ENCODE results near the gene PRDM15. TPM values are rescaled to one million over a fixed set of nuclear protein-coding genes. Genes with fewer than 3 reads are reported as not detected.

The PRDM15 gene
- total RNA-seq, 5 donors from 2014 or later (not counting 1 experiment from before 2014, with no cell fraction given): 17.8 to 22.0 (median 20.7) TPM

- Histone ChIP-seq H3K9me3 (no peaks in the 10 kb centered on the region), H3K4me1 (ENCODE audit: control insufficient read depth in 1 of 2, extremely low read depth in 1 of 2, insufficient read depth in 2 of 2, low read length in 2 of 2) (peaks cover 6 to 32% of the 10 kb centered on the region in 2 experiments), H3K27me3 (replicated peaks in 1 of 2; ENCODE audit: control insufficient read depth in 2 of 2, extremely low read depth in 1 of 2, insufficient read depth in 2 of 2, low read length in 1 of 2) (no peaks in the 10 kb centered on the region), H3K27ac (ENCODE audit: low read length) (no peak overlapping the region), H3K4me3 (ENCODE audit: control insufficient read depth in 1 of 2, extremely low read depth in 1 of 2, low read length in 1 of 2) (no peak overlapping the region), H3K36me3 (ENCODE audit: control insufficient read depth in 2 of 2, extremely low read depth in 1 of 2, insufficient read depth in 1 of 2, low read length in 1 of 2) (peaks cover 0 to 6% of the 10 kb centered on the region in 2 donors)
- CTCF ChIA-PET: interaction anchor here in 1 of 2 donors (1.3 kb wide), 1 partner anchor 50 kb away, joined by 3 read pairs; no protein-coding TSS in a partner anchor
- peak overlapping the region; percentile 82 to 87 (median 83) for H3K4me3 Mint-ChIP-seq
- 94% methylated on average over 6 of the region's 11 CpGs for WGBS (ENCODE audit: insufficient coverage)
- no peaks in the 10 kb centered on the region for H3K27me3 Mint-ChIP-seq
- H3K27ac Mint-ChIP-seq: peak overlapping the region in 1 of 2 donors; percentile 8
- POLR2A ChIA-PET: interaction anchor here in 1 of 2 donors (0.5 kb wide), 1 partner anchor 341 kb away, joined by 3 read pairs; no protein-coding TSS in a partner anchor
- no peaks in the 10 kb centered on the region for H3K9me3 Mint-ChIP-seq
- ATAC-seq (replicated peaks in 1 of 4) (no peak), DNase-seq (no peak)
- peaks cover 29 to 38% (median 30%) of the 10 kb centered on the region in 3 donors for H3K4me1 Mint-ChIP-seq
- peaks cover 7% of the 10 kb centered on the region for H3K36me3 Mint-ChIP-seq
These were observed 2.1 kb downstream of the PRDM15 start for GRCh38 chr21:41876928-41877652.

- H3K36me3 Mint-ChIP-seq: peaks cover 10% of the 10 kb centered on the region
- peak overlapping the region in 1 of 3 donors; percentile 83 for H3K4me3 Mint-ChIP-seq
- POLR2A ChIA-PET: no interaction called here
These were observed 2.7 kb downstream of the PRDM15 start for GRCh38 chr21:41876396-41876795.

GRCh38 chr21:41875086-41875485 lies 4.1 kb downstream of the PRDM15 start:
- Histone ChIP-seq H3K27me3 (replicated peaks in 1 of 2; ENCODE audit: control insufficient read depth in 2 of 2, extremely low read depth in 1 of 2, insufficient read depth in 2 of 2, low read length in 1 of 2) (no peaks in the 10 kb centered on the region), H3K4me3 (ENCODE audit: control insufficient read depth in 1 of 2, extremely low read depth in 1 of 2, low read length in 1 of 2) (no peak overlapping the region), H3K4me1 (ENCODE audit: control insufficient read depth in 1 of 2, extremely low read depth in 1 of 2, insufficient read depth in 2 of 2, low read length in 2 of 2) (peaks cover 6 to 29% of the 10 kb centered on the region in 2 experiments), H3K27ac (ENCODE audit: low read length) (no peak overlapping the region), H3K36me3 (ENCODE audit: control insufficient read depth in 2 of 2, extremely low read depth in 1 of 2, insufficient read depth in 1 of 2, low read length in 1 of 2) (peaks cover 0 to 6% of the 10 kb centered on the region in 2 donors), H3K9me3 (no peaks in the 10 kb centered on the region)
- WGBS (ENCODE audit: insufficient coverage): 96% methylated on average over 8 of the region's 8 CpGs
- H3K27me3 Mint-ChIP-seq: no peaks in the 10 kb centered on the region
- DNase-seq: no peak
- ChIA-PET POLR2A (interaction anchor here in 1 of 2 donors (0.7 kb wide), 1 partner anchor 10 kb away, joined by 3 read pairs; no protein-coding TSS in a partner anchor), CTCF (no interaction called here)
- H3K36me3 Mint-ChIP-seq: peaks cover 10% of the 10 kb centered on the region
- no peaks in the 10 kb centered on the region for H3K9me3 Mint-ChIP-seq
- no peak for ATAC-seq (replicated peaks in 1 of 4)
- no peak overlapping the region for H3K27ac Mint-ChIP-seq
- H3K4me3 Mint-ChIP-seq: no peak overlapping the region
- peaks cover 33 to 38% (median 36%) of the 10 kb centered on the region in 3 donors for H3K4me1 Mint-ChIP-seq

More at GRCh38 chr21:41876396-41876795, 2.7 kb downstream of the PRDM15 start:
- H3K4me1 Mint-ChIP-seq: peaks cover 33 to 38% (median 35%) of the 10 kb centered on the region in 3 donors
- peaks cover 6 to 32% of the 10 kb centered on the region in 2 experiments for H3K4me1 ChIP-seq (ENCODE audit: control insufficient read depth in 1 of 2, extremely low read depth in 1 of 2, insufficient read depth in 2 of 2, low read length in 2 of 2)
- H3K27ac ChIP-seq (ENCODE audit: low read length): no peak overlapping the region
- no peaks in the 10 kb centered on the region for H3K27me3 ChIP-seq (replicated peaks in 1 of 2; ENCODE audit: control insufficient read depth in 2 of 2, extremely low read depth in 1 of 2, insufficient read depth in 2 of 2, low read length in 1 of 2)
- WGBS (ENCODE audit: insufficient coverage): 93% methylated on average over 6 of the region's 8 CpGs
- DNase-seq (no peak), ATAC-seq (replicated peaks in 1 of 4) (no peak)
- no peaks in the 10 kb centered on the region for H3K9me3 ChIP-seq
- CTCF ChIA-PET: no interaction called here
- no peak overlapping the region for H3K4me3 ChIP-seq (ENCODE audit: control insufficient read depth in 1 of 2, extremely low read depth in 1 of 2, low read length in 1 of 2)
- no peaks in the 10 kb centered on the region for H3K27me3 Mint-ChIP-seq
- peaks cover 0 to 6% of the 10 kb centered on the region in 2 donors for H3K36me3 ChIP-seq (ENCODE audit: control insufficient read depth in 2 of 2, extremely low read depth in 1 of 2, insufficient read depth in 1 of 2, low read length in 1 of 2)
- H3K27ac Mint-ChIP-seq: no peak overlapping the region
- no peaks in the 10 kb centered on the region for H3K9me3 Mint-ChIP-seq

- Histone ChIP-seq H3K4me1 (ENCODE audit: control insufficient read depth in 1 of 2, extremely low read depth in 1 of 2, insufficient read depth in 2 of 2, low read length in 2 of 2) (peaks cover 6 to 25% of the 10 kb centered on the region in 2 experiments), H3K9me3 (no peaks in the 10 kb centered on the region), H3K4me3 (ENCODE audit: control insufficient read depth in 1 of 2, extremely low read depth in 1 of 2, low read length in 1 of 2) (no peak overlapping the region), H3K27me3 (replicated peaks in 1 of 2; ENCODE audit: control insufficient read depth in 2 of 2, extremely low read depth in 1 of 2, insufficient read depth in 2 of 2, low read length in 1 of 2) (no peaks in the 10 kb centered on the region), H3K36me3 (ENCODE audit: control insufficient read depth in 2 of 2, extremely low read depth in 1 of 2, insufficient read depth in 1 of 2, low read length in 1 of 2) (peaks cover 0 to 6% of the 10 kb centered on the region in 2 donors), H3K27ac (ENCODE audit: low read length) (no peak overlapping the region)
- no peaks in the 10 kb centered on the region for H3K9me3 Mint-ChIP-seq
- CTCF ChIA-PET: no interaction called here
- ATAC-seq (replicated peaks in 1 of 4) (no peak), DNase-seq (no peak)
- H3K4me1 Mint-ChIP-seq: peaks cover 29 to 39% (median 34%) of the 10 kb centered on the region in 3 donors
- H3K36me3 Mint-ChIP-seq: peaks cover 13% of the 10 kb centered on the region
- H3K27ac Mint-ChIP-seq: no peak overlapping the region
- no peak overlapping the region for H3K4me3 Mint-ChIP-seq
- POLR2A ChIA-PET: no interaction called here
- 96% methylated on average over 8 of the region's 11 CpGs for WGBS (ENCODE audit: insufficient coverage)
- no peaks in the 10 kb centered on the region for H3K27me3 Mint-ChIP-seq
These were observed 4.5 kb downstream of the PRDM15 start for GRCh38 chr21:41874611-41875010.

GRCh38 chr21:41873426-41873825 lies 5.7 kb downstream of the PRDM15 start:
- Mint-ChIP-seq H3K4me1 (peaks cover 29 to 40% (median 36%) of the 10 kb centered on the region in 3 donors), H3K36me3 (peaks cover 13% of the 10 kb centered on the region), H3K9me3 (no peaks in the 10 kb centered on the region), H3K27ac (no peak overlapping the region), H3K4me3 (no peak overlapping the region), H3K27me3 (no peaks in the 10 kb centered on the region)
- peaks cover 0 to 6% of the 10 kb centered on the region in 2 donors for H3K36me3 ChIP-seq (ENCODE audit: control insufficient read depth in 2 of 2, extremely low read depth in 1 of 2, insufficient read depth in 1 of 2, low read length in 1 of 2)
- POLR2A ChIA-PET: no interaction called here
- ATAC-seq (replicated peaks in 1 of 4) (no peak), DNase-seq (no peak)
- no peaks in the 10 kb centered on the region for H3K9me3 ChIP-seq
- H3K27ac ChIP-seq (ENCODE audit: low read length): no peak overlapping the region
- CTCF ChIA-PET: no interaction called here
- no peaks in the 10 kb centered on the region for H3K27me3 ChIP-seq (replicated peaks in 1 of 2; ENCODE audit: control insufficient read depth in 2 of 2, extremely low read depth in 1 of 2, insufficient read depth in 2 of 2, low read length in 1 of 2)
- WGBS (ENCODE audit: insufficient coverage): 96% methylated on average over 4 of the region's 6 CpGs
- peaks cover 6 to 22% of the 10 kb centered on the region in 2 experiments for H3K4me1 ChIP-seq (ENCODE audit: control insufficient read depth in 1 of 2, extremely low read depth in 1 of 2, insufficient read depth in 2 of 2, low read length in 2 of 2)
- H3K4me3 ChIP-seq (ENCODE audit: control insufficient read depth in 1 of 2, extremely low read depth in 1 of 2, low read length in 1 of 2): no peak overlapping the region

GRCh38 chr21:41873005-41873404 lies 6.1 kb downstream of the PRDM15 start:
- 93% methylated on average over 6 of the region's 13 CpGs for WGBS (ENCODE audit: insufficient coverage)
- Histone ChIP-seq H3K9me3 (no peaks in the 10 kb centered on the region), H3K36me3 (ENCODE audit: control insufficient read depth in 2 of 2, extremely low read depth in 1 of 2, insufficient read depth in 1 of 2, low read length in 1 of 2) (peaks cover 0 to 6% of the 10 kb centered on the region in 2 donors), H3K4me1 (ENCODE audit: control insufficient read depth in 1 of 2, extremely low read depth in 1 of 2, insufficient read depth in 2 of 2, low read length in 2 of 2) (peaks cover 5 to 18% of the 10 kb centered on the region in 2 experiments), H3K27me3 (replicated peaks in 1 of 2; ENCODE audit: control insufficient read depth in 2 of 2, extremely low read depth in 1 of 2, insufficient read depth in 2 of 2, low read length in 1 of 2) (no peaks in the 10 kb centered on the region), H3K27ac (ENCODE audit: low read length) (no peak overlapping the region), H3K4me3 (ENCODE audit: control insufficient read depth in 1 of 2, extremely low read depth in 1 of 2, low read length in 1 of 2) (no peak overlapping the region)
- POLR2A ChIA-PET: no interaction called here
- no peak overlapping the region for H3K4me3 Mint-ChIP-seq
- H3K27ac Mint-ChIP-seq: no peak overlapping the region
- ATAC-seq (replicated peaks in 1 of 4) (no peak), DNase-seq (no peak)
- H3K4me1 Mint-ChIP-seq: peaks cover 27 to 37% (median 37%) of the 10 kb centered on the region in 3 donors
- H3K9me3 Mint-ChIP-seq: no peaks in the 10 kb centered on the region
- H3K36me3 Mint-ChIP-seq: peaks cover 13% of the 10 kb centered on the region
- CTCF ChIA-PET: no interaction called here
- no peaks in the 10 kb centered on the region for H3K27me3 Mint-ChIP-seq
